OCI-M1 (cell line): ENCODE results near the gene ENKUR.
"Not testable (repeated sequence)": the region's sequence is repeated elsewhere in the genome, so short reads cannot be mapped to it uniquely, and the experiment has no call there.

Experiments used
- DNase-seq: peaks from one replicate; lab custom pipeline; 2025; lab: John Stamatoyannopoulos, UW

Gene ENKUR

GRCh38 chr10:24973163-24973562, 42.8 kb downstream of the ENKUR start:
- no peak for DNase-seq

DNA sequence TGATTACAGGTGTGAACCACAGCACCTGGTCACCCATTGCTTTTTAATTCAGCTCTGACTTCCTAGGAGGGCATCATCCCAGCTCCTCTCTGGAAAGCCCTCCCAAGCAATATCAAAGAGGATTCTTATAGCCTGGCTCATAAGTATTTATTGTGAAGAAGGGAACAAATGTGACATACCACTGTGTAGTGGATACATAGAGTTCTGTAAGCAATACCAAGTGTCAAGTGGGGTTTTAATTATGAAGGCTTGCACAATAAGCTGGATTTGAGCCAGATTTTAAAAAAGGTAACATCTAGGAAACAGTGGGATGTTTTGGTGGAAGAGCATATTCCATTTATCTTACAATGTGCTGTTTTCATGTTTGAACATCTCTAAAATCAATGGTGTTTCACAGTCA, 44.6 kb downstream of the ENKUR start:
- DNase-seq, result no peak

- DNase-seq, result no peak
Observed at GRCh38 chr10:24969841-24970281, 46.1 kb downstream of the ENKUR start.

DNA sequence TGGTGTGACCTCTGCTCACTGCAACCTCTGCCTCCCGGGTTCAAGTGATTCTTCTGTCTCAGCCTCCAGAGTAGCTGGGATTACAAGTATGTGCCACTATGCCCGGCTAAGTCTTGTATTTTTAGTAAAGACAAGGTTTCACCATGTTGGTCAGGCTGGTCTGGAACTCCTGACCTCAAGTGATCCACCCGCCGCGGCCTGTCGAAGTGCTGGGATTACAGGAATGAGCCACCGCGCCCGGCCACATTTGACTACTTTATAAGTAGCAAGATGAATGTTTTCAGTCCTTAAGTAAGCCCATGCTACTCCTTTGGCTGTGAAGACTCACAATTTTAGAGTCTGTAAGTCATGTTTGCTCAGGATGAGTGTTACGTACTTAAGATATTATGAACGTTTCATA, 47.0 kb downstream of the ENKUR start:
- DNase-seq, result not testable (repeated sequence)

GRCh38 chr10:24968349-24968748, 47.6 kb downstream of the ENKUR start:
- no peak for DNase-seq

DNA sequence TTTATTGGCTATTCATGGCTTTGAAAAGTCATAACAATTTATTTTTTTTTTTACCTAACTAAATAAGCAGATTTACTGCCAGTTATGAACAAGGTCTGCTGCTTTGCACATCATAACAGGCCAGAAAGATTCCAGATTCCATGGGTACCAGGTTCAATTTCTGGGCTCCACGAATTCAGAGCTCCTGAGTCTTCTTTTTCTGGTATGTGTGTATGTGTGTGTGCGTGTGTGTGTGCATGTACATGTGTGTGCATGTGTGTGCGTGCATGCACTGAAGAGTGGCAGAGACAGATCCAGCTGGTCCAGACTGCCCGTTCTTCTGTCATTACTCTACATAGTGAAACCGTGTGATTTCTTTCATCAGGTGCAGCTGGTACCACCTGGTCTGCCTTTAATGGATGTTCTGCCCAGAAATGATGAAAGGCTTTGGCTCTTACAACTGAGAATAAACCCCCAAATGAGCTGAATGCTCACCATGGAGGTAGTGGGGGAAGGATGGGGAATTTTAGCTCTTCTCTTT, 48.9 kb downstream of the ENKUR start:
- DNase-seq, result no peak

- no peak for DNase-seq
Observed at GRCh38 chr10:24965051-24965450, 50.9 kb downstream of the ENKUR start.

- no peak for DNase-seq
Observed at GRCh38 chr10:24963521-24964041, 52.4 kb downstream of the ENKUR start.

DNA sequence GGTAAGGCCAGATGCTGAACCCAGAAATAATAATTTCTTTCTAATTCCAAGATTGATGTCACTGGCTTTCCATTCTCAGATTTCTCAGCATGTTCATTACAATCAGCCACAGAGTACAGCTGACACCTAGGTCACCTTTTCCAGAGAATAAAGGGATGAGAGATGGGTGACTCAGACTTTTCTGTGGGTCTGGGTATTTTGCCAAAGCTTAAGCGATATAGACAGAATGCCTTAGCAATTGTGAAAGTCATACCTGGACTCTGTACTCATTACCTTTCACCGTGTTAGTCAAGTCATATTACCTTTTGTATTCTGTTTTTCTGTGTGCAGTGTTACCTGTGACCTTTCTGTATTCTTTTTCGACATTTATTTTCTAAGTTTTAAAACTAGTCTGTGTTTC, 53.0 kb downstream of the ENKUR start:
- no peak for DNase-seq

DNA sequence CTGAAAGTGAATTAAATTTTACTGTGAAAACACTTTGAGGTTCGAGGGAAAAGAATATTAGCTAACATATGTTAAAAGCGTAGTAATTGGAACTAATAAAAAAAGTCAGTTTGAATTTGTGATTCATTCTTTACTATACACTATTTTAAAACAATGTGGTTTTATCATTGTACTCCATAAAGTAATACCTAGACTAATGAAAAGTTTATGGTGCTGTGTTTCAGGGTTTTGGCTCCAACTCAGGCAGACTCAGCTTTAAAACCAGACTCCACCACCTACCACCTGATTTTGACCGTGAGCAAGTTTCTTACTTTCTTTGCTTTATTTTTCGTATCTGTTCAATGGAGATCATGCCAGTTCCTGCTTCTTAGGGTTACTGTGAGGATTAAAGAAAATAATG, 54.4 kb downstream of the ENKUR start:
- no peak for DNase-seq

DNA sequence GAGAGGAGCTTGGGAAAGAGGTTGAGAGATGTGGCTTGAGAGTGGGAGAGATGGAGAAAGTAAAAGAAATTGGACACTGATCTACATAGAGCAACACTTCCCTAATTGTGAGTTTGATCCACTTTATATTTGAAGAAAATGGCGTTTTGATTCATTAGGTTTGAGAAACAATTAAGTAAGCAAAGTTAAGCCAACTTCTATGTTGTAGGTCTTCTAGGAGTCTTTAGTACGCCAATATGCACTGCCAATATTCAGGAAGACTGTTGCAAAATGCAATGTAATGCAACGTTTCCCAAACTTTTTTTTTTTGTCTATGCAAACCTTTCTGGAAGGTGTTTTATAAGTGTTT, 56.6 kb downstream of the ENKUR start:
- no peak for DNase-seq

DNA sequence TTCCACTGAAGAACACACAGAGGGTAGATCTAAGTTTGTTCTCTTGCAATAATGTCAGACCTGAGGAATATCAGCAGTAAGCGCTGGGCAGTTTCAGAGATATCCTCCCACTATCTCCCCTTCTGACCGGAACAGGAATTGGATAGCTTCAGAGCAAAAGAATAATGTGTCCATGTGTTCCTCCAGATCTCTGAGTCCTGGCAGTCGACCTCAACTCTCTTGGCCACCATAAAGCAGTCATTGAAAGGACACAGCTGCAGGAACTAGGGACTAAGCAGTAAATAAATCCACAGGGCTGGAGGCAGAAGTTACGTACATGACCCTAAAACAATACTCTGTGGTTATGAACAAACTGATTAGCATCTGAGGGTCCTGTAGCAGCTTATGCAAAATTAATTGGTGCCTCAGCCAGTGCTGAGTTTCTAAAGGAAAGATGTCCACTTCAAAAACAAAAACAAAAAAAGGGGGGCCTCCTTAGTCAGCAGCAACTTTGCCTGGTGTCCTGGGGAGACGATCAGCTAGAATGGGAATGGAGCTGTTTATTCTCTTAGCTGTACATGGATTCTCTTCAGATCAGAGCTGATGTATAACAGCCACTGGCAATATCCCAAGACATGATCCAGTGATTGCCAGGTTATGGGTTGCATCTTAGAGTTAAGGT, 57.1 kb downstream of the ENKUR start:
- DNase-seq, result peak; percentile 19

DNA sequence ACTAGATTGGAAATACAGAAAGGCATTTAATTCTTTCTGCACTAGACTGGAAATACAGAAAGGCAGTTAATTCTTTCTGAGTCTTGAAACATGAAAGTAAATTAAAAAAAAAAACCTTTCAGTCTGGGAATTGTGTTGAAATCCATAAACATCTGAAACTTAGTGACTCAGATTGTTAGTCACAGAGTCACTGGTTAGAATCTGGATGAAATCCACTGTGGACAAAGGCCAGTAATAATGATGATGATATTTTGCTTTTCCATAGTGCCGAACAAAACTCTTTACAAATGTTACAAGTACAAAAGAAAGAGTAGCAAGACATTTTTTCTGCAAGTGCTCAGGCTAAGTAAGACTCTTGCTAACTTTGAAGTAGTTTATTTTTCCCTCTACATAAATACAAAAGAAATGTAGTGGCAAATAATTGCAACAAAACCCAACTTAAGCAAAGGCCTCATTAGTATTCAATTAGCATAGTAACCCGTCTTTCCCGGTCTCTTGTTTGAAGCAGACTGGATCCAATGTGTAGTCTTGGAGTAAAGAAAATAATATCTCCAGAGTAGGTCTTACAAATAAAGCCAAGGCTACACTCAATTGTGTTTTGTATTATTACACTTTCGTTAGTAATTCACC, 57.8 kb downstream of the ENKUR start:
- DNase-seq, result no peak

- not testable (repeated sequence) for DNase-seq
Observed at GRCh38 chr10:24957624-24958051, 58.3 kb downstream of the ENKUR start.

- no peak for DNase-seq
Observed at GRCh38 chr10:24953675-24954074, 62.3 kb downstream of the ENKUR start.

DNA sequence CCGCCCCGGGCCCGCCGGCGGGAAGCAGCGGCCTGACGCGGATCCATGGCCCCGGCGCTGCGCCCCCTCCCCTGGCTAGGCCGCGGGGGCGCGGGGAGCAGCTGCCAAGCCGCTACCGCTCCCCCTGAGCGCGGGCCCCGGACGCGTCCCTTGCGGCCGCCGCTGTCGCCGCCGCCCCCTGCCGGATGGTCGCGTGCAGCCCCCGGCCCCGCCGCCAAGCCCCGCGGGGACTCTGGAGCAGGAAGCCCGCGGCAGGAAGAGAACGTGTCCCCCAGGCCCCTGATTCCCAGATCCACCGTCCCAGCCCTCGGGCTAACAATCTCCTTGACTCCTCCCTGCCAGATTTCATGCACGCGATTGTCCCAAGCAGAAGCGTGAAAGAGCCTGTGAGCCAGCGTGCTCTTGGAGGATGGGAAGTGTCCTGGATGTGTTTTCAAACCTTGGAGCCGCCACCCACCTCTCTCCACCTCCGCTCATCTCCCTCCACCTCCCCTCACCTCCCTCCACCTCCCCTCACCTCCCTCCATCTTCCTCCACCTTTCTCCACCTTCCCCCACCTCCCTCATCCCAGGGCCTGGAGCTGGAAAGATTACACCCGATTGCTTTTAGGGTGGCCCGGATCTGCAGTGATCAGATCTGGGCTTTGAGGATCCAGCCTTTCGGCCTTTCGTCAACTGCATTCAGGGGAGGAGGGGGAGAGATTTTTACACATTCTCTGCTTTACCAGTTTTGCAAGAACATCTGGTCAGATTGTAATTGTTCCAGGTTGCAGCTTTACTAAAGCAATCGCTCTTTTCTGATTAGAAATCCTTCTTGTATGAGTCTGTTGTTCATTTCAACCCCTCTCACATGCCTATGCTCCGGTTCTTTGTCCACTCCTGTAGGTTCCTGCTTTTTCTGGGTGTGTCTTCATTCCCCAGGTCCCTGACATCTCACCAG, 63.0 kb downstream of the ENKUR start:
- DNase-seq, result peak; percentile 29

GRCh38 chr10:24952143-24952706, 63.7 kb downstream of the ENKUR start, which contains the start of gene PRTFDC1:
TSS of gene PRTFDC1 (minus strand) at chr10:24952606. CDS start at chr10:24952575, 31 bp downstream.
- DNase-seq, result no peak

DNA sequence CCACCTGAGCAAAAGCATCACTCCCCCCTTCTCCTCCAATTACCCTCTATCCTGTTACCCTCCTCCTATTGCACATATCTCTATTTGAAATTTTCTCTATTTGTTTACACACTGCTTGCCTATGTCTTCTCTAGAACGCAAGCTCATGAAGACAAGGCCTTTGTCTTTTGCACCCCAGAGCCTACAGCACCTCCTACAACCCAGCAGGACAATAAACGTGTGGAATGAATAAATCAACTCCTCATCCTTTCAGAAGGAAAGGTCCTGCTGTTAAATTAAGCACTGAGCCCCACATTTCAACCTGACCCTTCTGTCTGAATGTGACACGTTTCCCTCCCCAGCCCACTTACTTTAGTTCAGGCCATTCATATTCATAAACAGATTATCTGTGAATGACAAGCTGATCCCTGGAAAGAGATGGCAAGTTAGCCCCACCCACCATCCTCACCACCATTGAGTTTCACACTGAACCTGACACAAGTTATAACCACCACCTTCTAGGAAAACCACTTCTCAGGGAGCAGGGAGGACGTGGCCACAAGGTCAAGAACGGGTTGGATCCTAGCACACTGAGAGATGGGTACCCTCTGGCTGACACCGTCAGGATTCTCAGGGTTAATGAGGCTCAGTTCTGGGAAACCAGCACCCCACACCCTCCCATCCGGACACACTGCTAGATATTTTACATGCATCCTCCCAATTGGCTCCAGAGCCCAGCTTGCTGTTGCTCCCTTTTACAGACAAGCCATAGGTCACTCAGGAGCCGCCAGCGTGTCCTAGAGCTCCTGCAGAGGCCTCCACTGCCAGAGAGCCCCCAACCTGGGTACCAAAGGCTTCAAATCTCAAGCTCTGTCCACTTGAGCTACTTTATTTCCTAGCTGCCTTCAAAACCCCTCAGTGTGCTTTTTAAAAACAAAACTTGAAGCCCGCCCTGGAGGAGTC, 64.5 kb downstream of the ENKUR start:
- DNase-seq, result no peak

GRCh38 chr10:24950439-24950838, 65.5 kb downstream of the ENKUR start:
- no peak for DNase-seq

- DNase-seq, result no peak
Observed at GRCh38 chr10:24949616-24950015, 66.3 kb downstream of the ENKUR start.
